ENCODE results near the gene KCNK7. TPM values are rescaled to one million over a fixed set of nuclear protein-coding genes. Genes with fewer than 3 reads are reported as not detected.

The KCNK7 gene
- polyA plus RNA-seq, 1 of the 3 experiments (the other 2 are of a cell fraction): 0.58 TPM

GRCh38 chr11:65642014-65642671 lies 46.5 kb upstream of the KCNK7 start:
- TF ChIP-seq IRF3 (IDR thresholded peaks at IDR 0.05; ENCODE audit: low read depth, low read length) (no peak), MEF2A (IDR thresholded peaks at IDR 0.05; ENCODE audit: borderline replicate concordance, low read depth) (no peak), RAD21 (IDR thresholded peaks at IDR 0.05; ENCODE audit: low read length) (no peak), TEAD4 (IDR thresholded peaks at IDR 0.05; ENCODE audit: borderline replicate concordance, insufficient read depth) (no peak), RFX5 (IDR thresholded peaks at IDR 0.05; ENCODE audit: low read length) (no peak), ZBTB33 (IDR thresholded peaks at IDR 0.05; ENCODE audit: borderline replicate concordance, low read depth) (no peak), JUND (IDR thresholded peaks at IDR 0.05) (no peak), USF2 (IDR thresholded peaks at IDR 0.05; ENCODE audit: borderline replicate concordance, low read depth, low read length) (no peak), SIN3A (IDR thresholded peaks at IDR 0.05; ENCODE audit: borderline replicate concordance, low read depth, low read length) (no peak)
- ChIA-PET POLR2A (interaction anchor here (0.8 kb wide), 1 partner anchor 10 kb away, joined by 3 read pairs; no protein-coding TSS in a partner anchor), CTCF (interaction anchor here (2.1 kb wide), 1 partner anchor 16 kb away, joined by 16 read pairs; no protein-coding TSS in a partner anchor)
- H3K4me3 ChIP-seq (ENCODE audit: low read depth in 2 of 2, low read length in 1 of 2): no peak overlapping the region
- H2AFZ ChIP-seq (ENCODE audit: low read depth): no peak overlapping the region
- H3K9me3 ChIP-seq: no peaks in the 10 kb centered on the region
- no peak for DNase-seq
- H3K4me1 ChIP-seq (ENCODE audit: control insufficient read depth in 1 of 2, insufficient read depth in 2 of 2, low read depth in 1 of 2, low read length in 1 of 2): peaks cover 5 to 22% of the 10 kb centered on the region in 2 experiments; a peak in 3 of 4 replicates
- H4K20me1 ChIP-seq (ENCODE audit: insufficient read depth): peaks cover 6% of the 10 kb centered on the region
- peaks cover 16% of the 10 kb centered on the region for H3K79me2 ChIP-seq (ENCODE audit: insufficient read depth)
- no peak overlapping the region for H3K9ac ChIP-seq
- no peak overlapping the region for H3K4me2 ChIP-seq
- peaks cover 17% of the 10 kb centered on the region for H3F3A ChIP-seq (replicated peaks; ENCODE audit: insufficient read depth)
- 93% methylated on average over 26 of the region's 49 CpGs for WGBS (ENCODE audit: low lambda C conversion rate)
- no peak overlapping the region for H3K27ac ChIP-seq (ENCODE audit: low read depth in 2 of 2, low read length in 1 of 2)
- H3K36me3 ChIP-seq (replicated peaks in 1 of 2; ENCODE audit: control insufficient read depth in 1 of 2, insufficient read depth in 2 of 2, low read length in 1 of 2): peaks cover 0 to 7% of the 10 kb centered on the region in 2 experiments
- H3K9me2 ChIP-seq: no peaks in the 10 kb centered on the region
- no peaks in the 10 kb centered on the region for H3K27me3 ChIP-seq (ENCODE audit: insufficient read depth)

- Histone ChIP-seq H2AFZ (ENCODE audit: low read depth) (no peak overlapping the region), H3K27ac (ENCODE audit: low read depth in 2 of 2, low read length in 1 of 2) (no peak overlapping the region), H3K9me2 (no peaks in the 10 kb centered on the region), H3K27me3 (ENCODE audit: insufficient read depth) (no peaks in the 10 kb centered on the region), H3K79me2 (ENCODE audit: insufficient read depth) (peaks cover 16% of the 10 kb centered on the region), H3F3A (replicated peaks; ENCODE audit: insufficient read depth) (peaks cover 22% of the 10 kb centered on the region), H4K20me1 (ENCODE audit: insufficient read depth) (peaks cover 9% of the 10 kb centered on the region), H3K4me2 (no peak overlapping the region), H3K4me3 (ENCODE audit: low read depth in 2 of 2, low read length in 1 of 2) (no peak overlapping the region), H3K4me1 (ENCODE audit: control insufficient read depth in 1 of 2, insufficient read depth in 2 of 2, low read depth in 1 of 2, low read length in 1 of 2) (peaks cover 5 to 25% of the 10 kb centered on the region in 2 experiments; a peak in 3 of 4 replicates), H3K36me3 (replicated peaks in 1 of 2; ENCODE audit: control insufficient read depth in 1 of 2, insufficient read depth in 2 of 2, low read length in 1 of 2) (peaks cover 0 to 14% of the 10 kb centered on the region in 2 experiments), H3K9ac (no peak overlapping the region), H3K9me3 (no peaks in the 10 kb centered on the region)
- ChIA-PET CTCF (interaction anchor here (0.6 to 4.5 kb wide), 2 partner anchors 15 to 139 kb away, joined by 3 to 42 read pairs; no protein-coding TSS in a partner anchor), POLR2A (interaction anchor here (1.0 to 3.9 kb wide), 2 partner anchors 11 to 23 kb away, joined by 3 to 25 read pairs; no protein-coding TSS in a partner anchor)
- no peak for TF ChIP-seq JUND (IDR thresholded peaks at IDR 0.05)
- no peak for TF ChIP-seq EZH2phosphoT487 (IDR thresholded peaks at IDR 0.05; ENCODE audit: borderline replicate concordance, low read depth)
- TF ChIP-seq TCF12 (IDR thresholded peaks at IDR 0.05): no peak
- TF ChIP-seq FOXM1 (IDR thresholded peaks at IDR 0.05; ENCODE audit: low read depth): no peak
- no peak for TF ChIP-seq SMC3 (IDR thresholded peaks at IDR 0.05; ENCODE audit: low read depth, low read length)
- TF ChIP-seq SIN3A (IDR thresholded peaks at IDR 0.05; ENCODE audit: borderline replicate concordance, low read depth, low read length): no peak
- no peak for TF ChIP-seq USF1 (IDR thresholded peaks at IDR 0.05; ENCODE audit: borderline replicate concordance, low read depth)
- TF ChIP-seq RXRA (IDR thresholded peaks at IDR 0.05; ENCODE audit: borderline replicate concordance, low read depth): no peak
- DNase-seq: no peak
- 97% methylated on average over 6 of the region's 16 CpGs for WGBS (ENCODE audit: low lambda C conversion rate)
Observed at GRCh38 chr11:65641297-65642013, 45.9 kb upstream of the KCNK7 start.

Data from SK-N-SH (cell line).